GM19043 (cell line): ENCODE data around the gene SCD5.

ENCODE experiments used
- ATAC-seq: cut with Tn5 transposase; IDR thresholded peaks from one replicate; pipeline ENCODE4 v1.9.1; 2021; ENCODE audit warnings: low read depth; ENCODE audit not compliant: unreplicated experiment

The SCD5 gene

DNA sequence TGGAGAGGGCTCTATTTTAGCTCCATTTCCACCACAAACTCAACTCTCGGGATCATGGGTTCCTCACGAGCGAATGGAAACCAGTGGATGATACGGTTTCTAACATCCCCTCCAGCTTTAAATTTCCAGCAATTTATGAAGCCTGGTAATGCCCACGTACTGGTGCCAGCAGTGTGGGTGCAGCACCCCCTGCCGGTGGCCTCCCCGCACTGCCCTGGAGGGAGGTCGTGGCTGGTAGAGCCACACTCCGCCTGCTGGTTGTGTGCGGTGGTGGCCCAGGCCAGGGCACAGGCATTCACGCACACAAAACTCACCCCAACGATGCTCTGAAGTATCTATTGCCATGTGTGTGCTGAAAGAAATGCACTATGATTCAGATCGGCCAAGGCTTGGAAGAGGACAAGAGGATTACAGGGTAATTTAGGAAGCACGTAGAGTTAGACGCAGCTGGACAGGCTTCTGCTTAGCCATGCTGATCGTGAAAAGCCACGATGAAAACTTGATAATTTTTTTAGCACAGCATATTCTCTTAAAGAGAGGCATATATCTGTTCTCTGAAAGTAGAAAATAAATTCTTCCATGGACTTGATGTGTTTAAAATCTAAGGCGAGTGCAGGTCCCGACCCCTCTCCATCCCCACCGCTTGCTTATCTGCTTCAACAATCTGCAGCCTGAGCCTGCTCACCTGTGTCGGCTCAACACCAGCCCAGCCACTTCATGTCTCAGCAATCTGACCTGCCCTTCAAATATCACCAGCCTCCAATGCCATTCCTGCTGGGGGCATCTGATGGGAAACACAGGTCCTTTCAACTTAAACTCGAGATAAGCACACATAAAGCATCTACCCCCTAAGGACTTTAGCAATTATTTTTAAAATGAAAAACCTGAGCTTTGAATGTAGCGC is 59.1 kb downstream of the SCD5 start:
- peak; percentile 97 for ATAC-seq

- no peak for ATAC-seq
Observed at GRCh38 chr4:82737354-82737753, 61.2 kb downstream of the SCD5 start.

DNA sequence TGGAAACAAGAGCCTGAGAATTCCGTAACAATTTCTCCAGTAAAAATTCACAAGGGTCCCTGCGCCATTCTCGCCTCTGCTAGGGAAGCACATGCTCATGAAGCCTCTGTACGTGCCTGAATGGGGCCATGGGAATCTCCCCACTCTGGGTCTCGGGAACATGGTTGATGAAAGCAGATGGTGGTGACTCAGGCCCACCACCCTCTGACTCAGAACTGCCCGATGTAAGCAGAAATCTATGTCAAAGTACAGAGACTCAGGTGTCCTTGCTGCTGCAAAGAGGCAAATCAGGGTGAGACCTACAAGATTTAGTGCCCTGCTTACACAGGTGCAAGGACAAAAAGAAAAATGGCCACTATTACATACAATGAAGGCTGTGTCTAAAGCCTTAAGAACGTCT is 65.0 kb downstream of the SCD5 start:
- ATAC-seq, result no peak

GRCh38 chr4:82728301-82728700 is 70.3 kb downstream of the SCD5 start:
- ATAC-seq, result no peak

GRCh38 chr4:82726596-82726995 is 72.0 kb downstream of the SCD5 start:
- no peak for ATAC-seq

DNA sequence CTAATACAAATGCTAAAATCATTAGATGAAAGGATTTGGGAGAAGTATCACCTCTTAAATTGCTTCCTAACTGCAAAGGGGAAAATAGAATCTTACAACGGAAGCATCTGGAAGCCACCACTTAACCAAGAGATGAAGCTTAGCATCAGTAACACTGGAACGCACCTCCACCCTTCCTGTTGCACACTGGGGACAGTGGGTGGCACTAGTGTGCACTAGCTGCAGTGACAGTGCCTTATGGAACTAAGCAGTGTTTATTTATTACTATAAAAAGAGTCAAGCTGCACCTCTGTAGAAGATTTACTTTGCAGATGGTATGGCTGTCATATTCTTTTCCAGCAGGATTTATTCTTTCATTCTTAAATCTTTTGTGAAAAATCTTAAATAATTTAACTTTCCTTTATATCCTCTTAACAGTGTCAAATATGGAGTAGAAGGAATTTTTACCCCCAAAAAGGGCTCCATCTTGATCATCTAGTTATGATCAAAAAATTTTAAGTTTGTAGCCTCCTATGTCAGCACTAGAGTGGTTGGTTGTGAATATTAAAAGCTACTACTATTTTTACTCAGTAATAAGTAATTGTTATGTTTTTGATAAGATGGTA is 76.7 kb downstream of the SCD5 start:
- ATAC-seq, result peak; percentile 79

GRCh38 chr4:82718162-82718940 is 80.2 kb downstream of the SCD5 start:
- no peak for ATAC-seq

GRCh38 chr4:82715731-82716617 is 82.6 kb downstream of the SCD5 start:
- ATAC-seq, result no peak

- ATAC-seq, result no peak
Observed at GRCh38 chr4:82713856-82714255, 84.7 kb downstream of the SCD5 start.

DNA sequence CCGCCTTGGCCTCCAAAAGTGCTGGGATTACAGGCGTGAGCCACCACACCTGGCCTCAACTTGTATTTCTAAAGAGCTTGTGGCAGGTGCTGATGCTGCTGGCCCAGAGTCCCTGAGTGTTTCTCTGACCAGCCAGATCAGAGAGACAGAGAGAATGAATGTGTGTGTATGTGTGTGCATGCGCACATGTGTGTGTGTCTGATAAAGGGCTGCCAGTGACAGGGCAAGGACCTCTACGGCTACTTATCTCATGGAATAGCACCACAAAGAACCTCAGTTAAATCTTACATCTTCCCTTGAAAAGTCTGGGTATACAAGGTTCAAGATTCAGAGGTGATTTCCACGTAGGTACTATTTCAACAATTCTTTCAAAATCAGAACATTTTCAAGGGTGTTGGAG is 86.0 kb downstream of the SCD5 start:
- ATAC-seq, result no peak

- ATAC-seq, result no peak
Observed at GRCh38 chr4:82711158-82711785, 87.3 kb downstream of the SCD5 start.

GRCh38 chr4:82710197-82710929 is 88.2 kb downstream of the SCD5 start:
- no peak for ATAC-seq

- ATAC-seq, result no peak
Observed at GRCh38 chr4:82708982-82709381, 89.6 kb downstream of the SCD5 start.

GRCh38 chr4:82706349-82707000 is 92.1 kb downstream of the SCD5 start:
- ATAC-seq, result no peak

DNA sequence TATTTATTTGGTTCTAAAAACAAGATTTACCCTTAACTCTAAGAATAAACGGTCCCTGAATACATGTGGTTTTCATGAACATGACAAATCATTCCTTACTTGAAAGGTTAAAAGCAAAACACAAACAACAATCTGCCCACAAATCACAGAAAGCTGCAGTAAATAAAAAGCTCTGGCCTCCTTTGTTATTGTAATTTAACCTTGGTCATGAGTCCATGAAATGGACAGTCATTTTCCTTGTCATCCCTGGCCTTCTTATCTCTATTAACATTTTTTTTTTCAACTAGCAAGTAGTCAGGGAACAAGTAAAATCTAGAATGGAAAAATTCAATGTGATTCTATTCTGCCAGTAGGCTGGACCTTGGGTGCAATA is 92.7 kb downstream of the SCD5 start:
- no peak for ATAC-seq

DNA sequence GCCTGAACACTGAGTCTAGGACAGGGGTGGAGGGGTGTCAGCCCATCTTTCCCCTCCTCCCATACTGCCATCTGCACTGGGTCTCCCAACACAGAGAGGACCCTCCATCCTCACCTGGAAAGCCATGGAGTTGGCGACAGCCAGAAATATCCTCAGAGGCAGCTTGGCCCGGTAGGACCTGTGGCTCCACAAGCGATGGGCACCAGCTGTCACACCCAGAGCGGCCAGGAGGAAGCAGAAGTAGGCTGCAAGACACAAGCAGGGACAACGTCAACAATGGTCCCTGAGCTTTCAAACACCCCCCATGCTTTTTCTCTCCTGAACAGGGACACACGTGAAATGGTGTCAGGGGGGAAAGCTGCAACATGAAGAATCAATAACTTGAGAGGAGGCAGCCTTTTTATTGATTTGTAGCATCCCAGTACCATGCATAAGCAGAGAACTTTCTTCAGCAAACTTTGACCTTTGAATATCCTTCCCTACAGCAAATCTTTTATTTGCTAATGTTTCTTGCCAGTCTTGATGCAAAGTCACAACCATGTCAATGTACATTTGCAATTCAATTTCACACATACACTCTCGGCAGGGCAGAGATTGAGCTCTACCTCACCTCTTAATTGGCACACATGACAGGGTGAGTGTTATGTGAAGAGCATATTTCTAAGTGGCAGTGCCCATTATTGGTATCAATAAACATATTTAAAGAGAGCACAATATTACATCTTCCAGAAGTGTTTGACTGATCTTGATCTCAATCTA is 93.2 kb downstream of the SCD5 start:
- ATAC-seq, result no peak

GRCh38 chr4:82704156-82704555 is 94.4 kb downstream of the SCD5 start:
- ATAC-seq, result no peak

DNA sequence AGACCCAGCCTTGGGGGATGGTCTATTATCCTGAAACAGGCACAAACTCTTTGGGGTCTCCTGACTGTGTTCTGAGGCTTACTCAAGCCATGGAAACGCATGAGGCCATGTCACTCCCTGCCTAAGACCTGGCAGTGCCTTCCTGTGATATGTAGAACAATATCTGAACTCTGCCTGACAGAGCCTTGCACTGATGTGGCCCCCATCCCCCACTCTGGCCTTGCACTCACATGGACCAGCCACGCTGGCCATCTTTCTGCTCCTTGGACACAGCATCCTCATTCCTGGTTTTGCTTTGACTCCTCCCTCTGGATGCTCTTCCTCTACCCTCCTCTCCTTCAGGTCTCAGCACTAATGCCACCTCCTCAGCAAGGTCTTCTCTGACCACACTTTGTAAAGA is 100.2 kb downstream of the SCD5 start:
- ATAC-seq, result no peak
